ENCODE data around the gene FLYWCH2. TPM values are rescaled to one million over a fixed set of nuclear protein-coding genes. Genes with fewer than 3 reads are reported as not detected.

The FLYWCH2 gene
- total and polyA plus RNA-seq, 2 of the 8 experiments (the other 6 are each of a cell fraction or from before 2014, with no cell fraction given) = 16.4 to 30.7 TPM

DNA sequence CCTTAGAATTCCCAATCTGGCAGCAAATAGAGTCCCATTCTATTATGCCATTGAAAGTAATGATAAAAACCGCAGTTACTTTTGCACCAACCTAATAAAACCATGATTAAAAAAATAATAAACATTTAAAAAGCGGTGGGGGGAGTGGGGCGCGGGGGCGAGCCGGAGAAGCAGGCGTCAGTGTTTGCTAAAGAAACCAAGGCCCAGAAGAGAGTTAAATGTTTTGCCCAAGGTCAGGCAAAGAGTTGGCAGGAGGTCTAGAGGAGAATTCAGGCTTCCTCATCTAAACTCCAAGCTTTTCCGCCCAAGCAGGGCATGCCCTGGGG lies 15.4 kb upstream of the FLYWCH2 start:
- Histone ChIP-seq H4K5ac (ENCODE audit: insufficient read length, low read depth, low read length) (peak overlapping the region; percentile 14), H3K56ac (replicated peaks; ENCODE audit: insufficient read length, low read depth, low read length) (no peak overlapping the region), H3K4ac (replicated peaks; ENCODE audit: insufficient read length, low read depth, low read length) (no peak overlapping the region), H4K91ac (replicated peaks; ENCODE audit: insufficient read length, low read length) (peak overlapping the region; percentile 18), H3K27ac (ENCODE audit: low read depth, low read length) (peak overlapping the region; percentile 31; the same call in 1 of the 2 replicates), H2BK12ac (ENCODE audit: low read depth, low read length) (no peak overlapping the region), H3K4me1 (replicated peaks in 1 of 4; ENCODE audit: control insufficient read depth in 3 of 4, insufficient read depth in 4 of 4, low read length in 3 of 4) (no peaks in the 10 kb centered on the region), H2BK20ac (ENCODE audit: low read length) (no peak overlapping the region), H3K36me3 (ENCODE audit: control insufficient read depth in 2 of 4, insufficient read depth in 4 of 4, low read length in 3 of 4) (no peaks in the 10 kb centered on the region; a peak in 1 of 8 replicates), H3K79me1 (ENCODE audit: low read depth, low read length) (no peaks in the 10 kb centered on the region), H4K20me1 (replicated peaks in 1 of 2; ENCODE audit: control insufficient read depth in 1 of 2, insufficient read depth in 2 of 2, low read length in 2 of 2) (no peaks in the 10 kb centered on the region), H3K9me3 (ENCODE audit: insufficient read depth in 2 of 2, low read depth in 1 of 2, low read length in 1 of 2) (no peaks in the 10 kb centered on the region), H3K9ac (replicated peaks in 1 of 4; ENCODE audit: extremely low read depth in 1 of 4, low read depth in 3 of 4, low read length in 3 of 4) (peak overlapping the region in 1 of 4 experiments; percentile 29; a peak in 2 of 7 replicates), H2BK15ac (ENCODE audit: low read length) (no peak overlapping the region), H3K23ac (ENCODE audit: insufficient read length) (no peak overlapping the region), H3K79me2 (ENCODE audit: control insufficient read depth in 1 of 2, insufficient read depth in 2 of 2, low read length in 2 of 2) (no peaks in the 10 kb centered on the region), H3K14ac (ENCODE audit: insufficient read length) (no peak overlapping the region), H2AK5ac (ENCODE audit: low read depth, low read length) (no peak overlapping the region), H2BK5ac (ENCODE audit: low read depth, low read length) (peak overlapping the region; percentile 85), H2BK120ac (replicated peaks; ENCODE audit: low read depth, low read length) (no peak overlapping the region), H3K4me3 (ENCODE audit: extremely low read depth in 1 of 4, insufficient read depth in 2 of 4, low read depth in 3 of 4, low read length in 4 of 4) (peak overlapping the region in 3 of 4 experiments; percentile 29 to 61 (median 53); a peak in 7 of 8 replicates), H3K27me3 (replicated peaks in 1 of 4; ENCODE audit: control insufficient read depth in 3 of 4, extremely low read depth in 1 of 4, insufficient read depth in 3 of 4, low read length in 3 of 4) (peaks cover 7 to 40% (median 32%) of the 10 kb centered on the region in 4 experiments), H3K4me2 (ENCODE audit: insufficient read depth in 1 of 2, low read depth in 2 of 2, low read length in 2 of 2) (peak overlapping the region; percentile 71 to 84), H3K23me2 (ENCODE audit: low read depth, low read length) (peaks cover 2% of the 10 kb centered on the region; the same call in 1 of the 2 replicates), H2AFZ (ENCODE audit: low read length) (peak overlapping the region; percentile 100), H4K8ac (ENCODE audit: extremely low read depth, insufficient read depth, low read length) (no peak overlapping the region), H3K18ac (ENCODE audit: extremely low read depth, low read length) (peak overlapping the region; percentile 97; the same call in 1 of the 2 replicates)
- FAIRE-seq (no peak), DNase-seq (ENCODE audit: low read depth in 1 of 2, low spot score in 2 of 2) (no peak)
- POLR2A ChIA-PET (ENCODE audit: partially characterized antibody) = interaction anchor here (0.6 to 1.8 kb wide), 14 partner anchors 9 to 151 kb away, joined by 3 to 8 read pairs (median 4); partner anchors contain the start of genes CLDN6, ELOB and FLYWCH1
- 66% methylated on average over 8 of the region's 8 CpGs; no CpG with 5 or more reads in 1 of the 2 experiments for WGBS, 2 experiments (ENCODE audit: extremely low coverage in 1 of 2, insufficient coverage in 1 of 2, insufficient read length in 1 of 2, insufficient replicate concordance in 2 of 2, low coverage in 1 of 2, low lambda C conversion rate in 2 of 2, missing lambda C conversion rate in 1 of 2)
- CTCF ChIA-PET (ENCODE audit: partially characterized antibody) = interaction anchor here (0.7 to 6.5 kb wide), 27 partner anchors 9 to 169 kb away, joined by 3 to 90 read pairs (median 5); partner anchors contain the start of genes FLYWCH2, PRSS33 and PRSS41
- TF ChIP-seq KDM5A (IDR thresholded peaks at IDR 0.05; ENCODE audit: low read length) (no peak), GABPA (IDR thresholded peaks at IDR 0.05; ENCODE audit: borderline replicate concordance, insufficient read depth, low read length) (no peak), BCL11A (IDR thresholded peaks at IDR 0.05; ENCODE audit: low read depth in 2 of 2, low read length in 2 of 2) (no peak)
